ENCODE data around the gene MUCL3.

GRCh38 chr6:30997301-30997700 lies 56.5 kb downstream of the MUCL3 start:
- TF ChIP-seq CTCF (conservative IDR thresholded peaks at IDR 0.05 in 1 of 2, IDR thresholded peaks at IDR 0.05 in 1 of 2; ENCODE audit: low read depth in 1 of 2, low read length in 2 of 2) = no peak
- no peak for TF ChIP-seq EZH2 (IDR thresholded peaks at IDR 0.05; ENCODE audit: low read length, missing control alignments)
